GM21526 (cell line): ENCODE measurements around the gene RPS6KA5.
"Not testable (repeated sequence)": the region's sequence is repeated elsewhere in the genome, so short reads cannot be mapped to it uniquely, and the experiment has no call there.

Experiments used
- ATAC-seq: cut with Tn5 transposase; IDR thresholded peaks from one replicate; pipeline ENCODE4 v1.9.1; 2021; ENCODE audit warnings: moderate library complexity; ENCODE audit not compliant: unreplicated experiment, low FRiP score

Gene RPS6KA5

DNA sequence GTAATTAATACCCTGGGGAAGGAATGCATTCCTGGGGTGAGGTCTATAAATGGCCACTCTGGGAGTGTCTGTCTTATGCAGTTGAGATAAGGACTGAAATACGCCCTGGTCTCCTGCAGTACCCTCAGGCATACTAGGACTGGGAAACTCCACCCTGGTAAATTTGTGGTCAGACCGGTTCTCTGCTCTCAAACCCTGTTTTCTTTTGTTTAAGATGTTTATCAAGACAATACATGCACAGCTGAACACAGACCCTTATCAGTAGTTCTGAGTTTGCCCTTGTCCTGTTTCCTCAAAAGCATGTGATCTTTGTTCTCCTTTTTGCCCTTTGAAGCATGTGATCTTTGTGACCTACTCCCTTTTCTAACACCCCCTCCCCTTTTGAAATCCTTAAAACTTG is 106.8 kb downstream of the RPS6KA5 start:
- not testable (repeated sequence) for ATAC-seq

DNA sequence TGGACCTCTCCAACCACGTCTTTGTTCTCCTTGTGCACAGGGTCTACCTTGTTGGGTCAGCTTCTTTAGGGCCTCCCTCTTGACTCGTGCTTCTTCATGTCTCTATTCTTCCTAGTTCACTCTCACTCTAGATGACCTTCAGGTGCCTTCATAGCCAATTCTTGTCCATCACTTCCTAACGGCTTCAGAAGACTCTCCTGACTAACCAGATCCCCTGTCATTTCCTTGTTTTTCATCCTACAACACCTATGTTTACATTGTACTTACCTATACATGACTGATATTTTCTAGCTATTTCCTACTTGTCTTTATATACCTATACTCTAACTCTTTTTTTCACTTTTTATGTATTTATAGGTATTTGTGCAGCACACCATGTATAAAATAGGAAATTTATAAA is 117.1 kb downstream of the RPS6KA5 start:
- no peak for ATAC-seq

DNA sequence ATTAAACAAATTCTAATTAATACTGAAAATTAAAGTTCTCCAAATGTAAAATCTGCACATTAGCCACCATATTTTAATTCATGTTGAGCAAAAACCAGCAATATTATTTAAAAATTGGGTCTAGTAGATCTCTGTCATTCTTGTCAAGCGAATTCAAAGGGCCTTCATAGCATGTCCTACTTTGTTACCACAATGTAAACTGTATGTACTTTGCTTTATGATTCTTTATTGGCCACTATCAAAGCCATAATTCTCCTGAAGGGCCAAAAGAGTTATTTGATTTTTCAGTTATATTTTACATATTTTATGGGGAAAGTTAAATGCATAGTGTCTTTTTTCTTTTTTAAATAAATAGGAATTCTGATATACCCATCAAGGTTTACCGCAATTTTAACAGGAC is 117.9 kb downstream of the RPS6KA5 start:
- ATAC-seq, result no peak

DNA sequence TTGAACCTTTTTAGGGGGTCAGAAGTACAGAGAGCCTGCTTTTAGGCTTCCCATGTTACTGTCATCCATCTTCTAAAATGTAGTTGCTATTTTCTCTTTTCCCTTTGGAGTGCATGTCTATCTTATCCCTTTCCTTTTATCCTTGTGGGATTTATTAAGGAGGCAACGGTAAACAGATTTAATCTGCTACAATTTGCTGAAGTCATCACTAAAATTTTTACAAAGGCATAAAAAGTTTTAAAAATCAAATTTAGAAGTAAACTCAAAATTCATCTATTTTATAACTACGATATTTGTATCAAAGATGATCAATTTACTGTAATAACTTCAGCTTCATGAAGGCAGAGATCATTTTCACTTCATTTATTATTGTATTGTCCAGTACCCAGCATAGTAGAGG is 118.7 kb downstream of the RPS6KA5 start:
- ATAC-seq, result no peak

DNA sequence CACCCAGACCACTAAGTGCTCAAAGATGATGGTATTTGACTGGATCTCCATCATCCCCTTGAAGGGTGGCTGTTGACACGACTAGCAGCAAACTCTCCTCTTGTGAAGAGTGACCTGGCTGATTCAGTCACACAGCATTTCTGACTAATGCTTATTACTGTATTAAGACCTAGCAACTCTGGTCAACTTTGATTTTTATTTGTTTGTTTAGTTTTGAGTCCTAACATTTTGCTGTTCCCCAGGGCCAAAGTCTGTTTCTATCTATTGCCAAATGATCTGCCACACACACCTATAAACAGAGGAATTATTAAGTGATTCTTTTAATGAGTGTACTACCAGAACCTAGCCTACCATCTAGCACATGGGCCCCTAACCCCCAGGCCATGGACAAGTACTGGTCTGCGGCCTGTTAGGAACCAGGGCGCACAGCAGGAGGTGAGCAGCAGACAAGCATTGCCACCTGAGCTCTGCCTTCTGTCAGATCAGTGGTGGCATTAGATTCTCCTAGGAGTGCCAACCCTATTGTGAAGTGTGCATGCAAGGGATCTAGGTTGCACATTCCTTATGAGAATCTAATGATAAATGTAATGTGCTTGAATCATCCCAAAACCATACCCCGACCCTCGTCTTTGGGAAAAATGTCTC is 120.0 kb downstream of the RPS6KA5 start:
- ATAC-seq, result no peak

DNA sequence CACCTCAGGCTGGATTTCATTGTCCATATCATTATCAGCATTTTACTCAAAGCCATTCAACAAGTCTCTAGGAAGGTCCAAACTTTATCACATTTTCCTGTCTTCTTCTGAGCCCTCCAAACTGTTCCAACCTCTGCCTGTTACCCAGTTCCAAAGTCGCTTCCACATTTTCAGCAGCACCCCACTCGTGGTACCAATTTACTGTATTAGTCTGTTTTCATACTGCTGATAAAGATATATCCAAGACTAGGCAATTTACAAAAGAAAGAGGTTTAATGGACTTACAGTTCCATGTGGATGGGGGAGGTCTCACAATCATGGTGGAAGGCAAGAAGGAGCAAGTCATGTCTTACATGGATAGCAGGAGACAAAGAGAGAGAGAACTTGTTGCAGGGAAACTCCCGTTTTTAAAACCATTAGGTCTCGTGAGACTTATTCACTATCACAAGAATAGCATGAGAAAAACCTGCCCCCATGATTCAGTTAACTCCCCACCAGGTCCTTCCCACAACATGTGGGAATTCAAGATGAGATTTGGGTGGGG is 121.1 kb downstream of the RPS6KA5 start:
- not testable (repeated sequence) for ATAC-seq

DNA sequence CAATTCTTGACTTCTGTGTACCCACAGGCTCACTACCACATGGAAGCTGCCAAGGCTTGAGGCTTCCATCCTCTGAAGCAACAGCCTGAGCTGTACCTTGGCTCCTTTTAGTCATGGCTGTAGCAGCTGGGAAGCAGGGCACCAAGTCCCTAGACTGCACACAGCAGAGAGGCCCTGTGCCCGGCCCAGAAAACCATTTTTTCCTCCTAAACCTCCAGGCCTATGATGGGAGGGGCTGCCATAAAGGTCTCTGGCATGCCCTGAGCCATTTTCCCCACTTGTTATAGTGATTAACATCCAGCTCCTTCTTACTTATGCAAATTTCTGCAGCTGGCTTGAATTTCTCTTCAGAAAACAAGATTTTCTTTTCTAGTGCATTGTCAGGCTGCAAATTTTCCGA is 121.8 kb downstream of the RPS6KA5 start:
- no peak for ATAC-seq

DNA sequence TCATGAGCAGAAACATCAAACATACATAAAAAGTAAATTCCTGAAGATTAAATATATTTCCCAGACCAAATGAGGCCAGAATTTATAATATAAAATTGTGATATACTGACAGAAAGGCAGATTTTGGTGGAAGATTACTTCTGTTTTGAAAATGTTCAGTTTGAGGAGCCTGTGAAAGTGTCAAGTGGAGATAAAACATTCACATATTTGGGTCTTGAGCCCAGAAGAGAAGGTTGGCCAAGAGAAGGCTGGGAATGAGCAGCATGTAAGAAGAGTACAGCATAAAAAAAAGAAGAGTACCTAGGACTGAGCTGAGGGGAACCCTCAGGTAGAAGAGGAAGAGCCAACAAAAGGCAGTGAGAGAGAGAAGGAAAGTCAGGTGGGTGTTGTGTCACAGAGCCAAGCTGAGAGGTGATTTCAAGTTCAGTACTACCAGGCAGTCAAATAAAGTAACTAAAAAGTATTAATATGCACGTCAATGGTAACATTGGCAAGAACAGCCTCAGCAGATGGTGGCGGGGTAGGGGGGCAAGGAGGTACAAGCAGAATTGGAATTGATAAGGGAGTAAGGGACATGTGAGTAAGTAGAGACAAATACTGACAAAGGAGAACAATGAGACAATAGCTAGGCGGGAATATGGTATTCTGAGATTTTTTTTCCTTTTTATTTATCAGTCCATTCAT is 123.5 kb downstream of the RPS6KA5 start:
- ATAC-seq, result no peak

DNA sequence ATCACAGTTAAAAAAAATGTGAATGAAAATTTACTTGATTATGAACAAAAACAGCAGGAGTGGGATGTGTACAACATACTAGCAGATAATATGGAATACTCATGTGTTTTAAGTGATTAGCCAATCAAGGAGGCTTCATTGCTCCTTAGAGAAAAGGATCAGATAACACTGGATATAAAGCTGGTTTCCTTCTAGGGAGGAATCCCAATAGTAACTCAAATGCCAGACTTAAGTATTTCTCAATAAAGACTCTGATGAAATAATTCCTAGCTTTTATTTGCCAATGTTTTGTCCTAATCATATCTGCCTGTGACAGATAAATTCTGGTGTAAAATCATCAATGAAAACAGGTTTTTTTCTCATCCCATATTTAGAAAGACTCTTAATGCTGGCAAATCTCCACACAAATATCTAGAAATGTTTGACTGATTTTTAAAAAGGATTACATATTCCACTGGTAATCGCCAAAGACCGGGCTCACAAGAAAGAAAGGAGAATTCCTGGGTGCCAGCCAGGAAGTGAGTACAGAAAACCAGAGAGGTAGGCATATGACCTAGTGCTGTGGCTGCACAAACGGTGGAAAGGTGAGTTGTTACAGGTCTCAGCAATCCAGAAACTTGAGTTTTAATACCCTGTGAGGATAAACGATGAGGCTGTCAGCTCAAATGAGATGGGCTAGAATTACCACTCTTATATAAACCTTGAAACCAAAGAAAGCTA is 135.7 kb downstream of the RPS6KA5 start:
- no peak for ATAC-seq

DNA sequence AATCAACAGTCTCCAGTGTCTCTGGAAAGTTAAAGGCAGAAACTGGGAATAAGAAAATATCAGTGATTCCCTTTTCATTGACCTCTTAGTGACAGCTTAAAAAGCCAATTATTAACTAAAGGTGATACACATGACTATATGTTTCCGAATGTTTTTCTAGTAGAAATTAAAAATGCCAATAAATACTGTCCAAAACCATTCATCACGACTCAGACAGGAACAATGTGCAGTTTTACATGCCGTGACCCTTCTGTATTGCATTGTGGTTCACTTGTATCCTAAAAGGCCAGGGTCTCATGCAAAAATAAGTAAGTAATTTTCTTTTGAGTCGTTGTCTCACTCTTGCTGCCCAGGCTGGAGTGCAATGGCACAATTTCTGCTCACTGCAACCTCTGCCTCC is 138.3 kb downstream of the RPS6KA5 start:
- no peak for ATAC-seq

DNA sequence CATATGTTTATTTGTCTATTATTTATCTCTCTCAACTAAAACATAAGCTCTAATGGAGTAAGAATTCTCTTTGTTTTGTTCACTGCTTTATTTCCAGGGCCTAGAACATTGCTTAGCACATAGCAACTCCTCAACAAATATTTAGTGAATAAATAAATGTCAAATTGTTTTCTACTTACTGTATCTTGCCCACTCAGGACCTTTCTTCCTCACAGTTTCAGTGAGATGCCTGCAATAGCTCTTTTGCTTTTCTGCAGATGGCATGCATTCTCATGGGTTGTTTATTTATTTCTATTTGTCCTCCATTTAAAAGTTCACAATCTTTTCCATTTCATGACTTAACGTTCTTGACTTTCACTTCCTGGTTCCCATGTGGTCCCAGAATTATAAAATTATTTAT is 149.3 kb downstream of the RPS6KA5 start:
- ATAC-seq, result no peak

DNA sequence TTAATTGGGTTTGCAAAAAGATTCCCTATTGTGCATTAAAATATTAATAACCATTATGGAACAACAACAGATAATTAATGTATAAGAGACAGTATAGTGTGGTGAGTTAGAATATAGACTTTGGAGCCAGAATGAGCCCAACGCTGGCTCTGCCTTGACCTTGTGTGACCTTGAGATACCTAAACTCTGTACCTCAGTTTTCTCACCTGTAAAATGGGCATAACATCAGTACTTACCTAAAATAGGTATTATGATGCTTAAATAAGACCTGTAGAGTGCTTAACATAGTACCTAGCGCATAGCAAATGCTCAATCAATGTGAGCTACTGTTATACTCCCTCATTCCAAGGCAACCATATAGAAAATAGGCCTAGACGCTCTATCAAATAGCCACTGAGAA is 153.3 kb downstream of the RPS6KA5 start:
- ATAC-seq, result no peak

DNA sequence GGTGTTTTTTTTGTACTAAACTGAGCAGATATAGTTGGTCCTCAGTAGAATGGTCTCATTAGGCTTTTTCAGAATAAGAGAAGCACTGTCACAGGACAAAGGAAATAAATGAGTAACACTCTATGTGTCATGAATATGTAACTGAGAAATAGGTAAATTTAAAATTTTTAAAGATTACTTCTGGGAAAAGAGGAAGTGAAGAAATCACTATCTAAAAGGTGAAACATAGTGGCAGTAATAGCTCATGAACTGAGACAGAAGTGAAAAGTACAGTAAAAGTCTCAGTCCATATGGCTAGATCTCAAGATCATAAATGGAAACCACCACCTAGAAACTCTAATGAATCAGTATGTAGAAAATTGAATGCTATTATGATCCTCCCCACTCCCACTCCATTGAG is 154.9 kb downstream of the RPS6KA5 start:
- ATAC-seq, result peak; percentile 86

DNA sequence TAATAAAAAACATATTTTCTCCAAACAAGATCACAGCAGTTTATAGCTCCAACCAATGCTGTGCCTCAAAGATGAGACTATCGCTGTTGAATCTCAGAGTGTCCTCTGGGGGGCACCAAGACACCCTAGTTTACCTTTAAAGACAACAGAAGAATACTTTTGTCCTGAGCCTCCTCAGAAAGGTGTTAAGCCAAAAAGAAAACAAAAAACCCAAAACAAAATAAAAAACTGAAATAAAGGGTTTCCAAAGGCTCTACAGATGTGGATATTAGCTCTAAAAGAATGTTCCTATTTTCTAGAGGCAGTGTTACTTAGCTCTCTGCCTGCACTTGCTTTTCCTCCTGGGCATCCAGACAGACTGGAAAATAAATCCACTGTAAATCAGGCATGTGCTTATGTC is 157.3 kb downstream of the RPS6KA5 start:
- no peak for ATAC-seq

DNA sequence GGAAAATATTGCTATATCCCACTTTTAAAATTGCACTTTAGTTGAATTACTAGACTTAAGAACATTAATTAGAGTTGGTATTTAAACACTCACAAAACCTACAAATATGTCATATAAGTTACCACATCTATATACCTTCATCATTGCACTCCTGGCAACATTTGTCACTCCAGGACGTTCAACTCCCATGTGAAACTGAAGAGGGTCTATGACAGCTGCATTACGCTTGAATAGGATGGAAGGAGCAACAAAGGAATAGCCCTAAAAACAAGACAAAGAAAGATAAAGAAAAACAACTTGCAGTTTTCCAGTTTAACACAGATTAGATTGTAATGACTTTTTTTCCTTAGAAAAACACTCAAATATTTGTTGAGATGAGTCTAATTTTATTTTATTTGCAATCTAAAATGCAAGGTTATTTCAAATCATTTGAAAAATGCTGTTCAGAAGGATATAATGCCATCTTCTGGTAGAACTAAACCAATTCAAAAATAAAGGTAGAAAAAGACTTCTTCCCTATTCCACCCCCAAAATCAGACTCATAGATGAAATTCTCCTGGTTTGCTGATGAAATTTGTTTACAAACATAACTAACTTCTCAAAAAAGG is 159.9 kb downstream of the RPS6KA5 start:
- no peak for ATAC-seq

DNA sequence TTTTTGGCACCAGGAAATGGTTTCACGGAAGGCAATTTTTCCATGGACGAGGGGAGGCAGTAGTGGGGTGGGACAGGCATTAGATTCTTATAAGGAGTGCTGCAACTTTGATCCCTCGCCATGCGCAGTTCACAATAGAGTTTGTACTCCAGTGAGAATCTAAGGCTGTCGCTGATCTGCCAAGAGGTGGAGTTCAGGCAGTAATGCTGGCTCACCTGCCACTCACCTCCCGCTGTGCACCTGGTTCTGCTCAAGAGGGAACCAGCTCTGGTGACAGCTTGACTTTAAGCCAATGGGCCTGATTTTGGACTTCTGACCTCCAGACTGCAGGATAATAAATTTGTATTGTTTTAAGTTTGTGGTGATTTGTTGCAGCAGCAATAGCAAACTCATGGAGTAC is 163.4 kb downstream of the RPS6KA5 start:
- ATAC-seq, result no peak

DNA sequence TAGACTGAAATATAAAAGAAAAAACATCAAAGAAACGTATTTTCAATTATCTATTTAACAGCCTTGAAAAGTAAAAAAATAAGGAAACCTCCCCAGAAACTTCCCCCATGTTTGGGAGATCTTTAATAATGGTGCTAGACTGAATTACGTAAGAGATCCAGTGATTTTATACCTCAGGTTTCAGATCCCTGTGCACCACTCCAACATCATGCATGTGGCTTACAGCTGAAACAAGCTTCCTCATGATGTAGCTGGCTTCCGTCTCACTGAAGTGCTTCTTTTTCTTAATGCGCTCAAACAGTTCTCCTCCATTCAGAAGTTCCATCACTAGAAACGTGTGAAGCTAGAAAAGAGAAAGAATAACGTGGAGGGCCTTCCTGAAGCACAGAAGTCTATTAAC is 166.2 kb downstream of the RPS6KA5 start:
- no peak for ATAC-seq

DNA sequence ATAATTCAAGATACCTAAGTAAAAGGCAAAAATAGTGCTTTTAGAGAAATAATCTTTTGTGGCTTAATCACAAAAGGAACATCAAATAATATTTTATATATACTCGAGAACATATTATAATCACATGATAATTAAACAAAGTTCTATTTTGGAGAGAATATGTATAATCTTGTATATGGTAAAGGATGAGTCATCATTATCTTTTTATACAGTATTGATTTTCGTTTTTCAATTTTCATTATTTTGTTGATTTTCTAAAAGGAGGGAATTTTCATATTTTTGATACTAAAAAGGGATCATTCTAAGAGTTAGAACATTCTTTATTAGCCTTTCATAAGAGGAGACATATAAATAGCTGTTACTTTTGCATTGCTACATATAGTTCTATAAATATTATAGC is 166.9 kb downstream of the RPS6KA5 start:
- ATAC-seq, result no peak

DNA sequence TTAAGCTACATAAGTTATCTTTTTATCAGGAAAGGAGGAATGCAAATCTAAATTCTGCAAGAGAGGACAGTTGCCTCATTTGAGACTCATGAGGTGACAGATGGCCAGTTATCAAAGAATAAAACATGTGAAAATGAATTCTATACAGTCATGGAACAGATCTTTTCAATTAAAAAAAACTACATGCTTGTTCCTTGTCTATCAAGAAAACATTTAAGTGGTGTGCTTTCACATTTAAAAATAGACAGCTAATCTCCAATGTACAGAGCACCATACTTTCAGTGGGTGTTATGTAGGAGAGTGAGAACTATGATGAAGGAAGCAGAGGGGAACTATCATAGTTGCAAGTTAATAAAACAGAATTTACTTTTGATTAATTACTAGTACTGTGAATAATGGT is 167.5 kb downstream of the RPS6KA5 start:
- no peak for ATAC-seq

DNA sequence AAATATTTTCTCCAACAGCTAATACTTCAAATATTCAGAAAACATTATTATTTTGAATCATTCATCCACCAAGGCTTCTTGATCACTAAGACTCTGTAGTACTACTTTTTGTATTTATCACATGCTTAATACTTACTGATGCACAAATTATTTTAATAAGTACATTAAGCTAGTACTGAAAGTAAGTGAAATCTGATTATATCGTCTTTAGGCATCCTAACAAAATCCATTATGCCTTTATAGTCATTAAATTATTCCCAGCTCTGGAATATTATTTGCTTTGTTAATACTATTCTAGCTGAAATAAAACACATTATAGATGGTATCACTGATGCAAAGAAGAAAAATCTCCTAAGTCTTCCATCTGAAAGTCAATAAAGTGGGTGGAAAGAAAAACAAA is 169.1 kb downstream of the RPS6KA5 start:
- ATAC-seq, result no peak

DNA sequence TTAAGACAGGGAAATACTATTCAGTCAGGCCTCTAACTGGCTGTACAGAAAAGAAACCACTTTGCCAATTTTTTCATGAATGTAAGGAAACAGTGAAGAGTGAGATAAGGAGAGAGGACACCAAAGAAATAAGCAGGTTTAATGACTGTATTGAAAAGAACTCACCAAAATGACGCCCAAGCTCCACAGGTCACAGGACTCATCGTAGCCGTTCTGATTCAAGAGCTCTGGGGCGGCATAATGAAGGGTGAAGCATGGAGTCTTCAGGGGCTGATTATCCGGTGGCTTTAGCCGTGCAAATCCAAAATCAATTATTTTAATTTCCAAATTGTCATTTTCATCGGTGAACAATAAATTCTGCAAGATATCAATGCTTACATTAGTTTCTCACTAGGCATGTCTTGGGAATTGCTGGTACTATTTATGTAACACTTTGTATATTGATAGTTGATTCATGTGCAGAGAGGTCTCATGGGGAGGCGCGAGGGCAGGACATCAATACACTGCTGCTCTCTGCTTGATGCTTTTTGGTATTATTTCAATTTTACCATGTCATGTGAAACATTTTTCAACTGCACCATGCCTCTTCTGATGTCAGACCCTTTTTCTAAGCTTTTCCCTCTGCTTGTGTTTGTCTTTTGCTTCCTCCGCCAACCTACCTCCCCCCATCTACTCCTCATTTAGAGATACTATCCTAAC is 170.0 kb downstream of the RPS6KA5 start:
- ATAC-seq, result no peak
